ENCODE data around the gene TUBB.

DNA sequence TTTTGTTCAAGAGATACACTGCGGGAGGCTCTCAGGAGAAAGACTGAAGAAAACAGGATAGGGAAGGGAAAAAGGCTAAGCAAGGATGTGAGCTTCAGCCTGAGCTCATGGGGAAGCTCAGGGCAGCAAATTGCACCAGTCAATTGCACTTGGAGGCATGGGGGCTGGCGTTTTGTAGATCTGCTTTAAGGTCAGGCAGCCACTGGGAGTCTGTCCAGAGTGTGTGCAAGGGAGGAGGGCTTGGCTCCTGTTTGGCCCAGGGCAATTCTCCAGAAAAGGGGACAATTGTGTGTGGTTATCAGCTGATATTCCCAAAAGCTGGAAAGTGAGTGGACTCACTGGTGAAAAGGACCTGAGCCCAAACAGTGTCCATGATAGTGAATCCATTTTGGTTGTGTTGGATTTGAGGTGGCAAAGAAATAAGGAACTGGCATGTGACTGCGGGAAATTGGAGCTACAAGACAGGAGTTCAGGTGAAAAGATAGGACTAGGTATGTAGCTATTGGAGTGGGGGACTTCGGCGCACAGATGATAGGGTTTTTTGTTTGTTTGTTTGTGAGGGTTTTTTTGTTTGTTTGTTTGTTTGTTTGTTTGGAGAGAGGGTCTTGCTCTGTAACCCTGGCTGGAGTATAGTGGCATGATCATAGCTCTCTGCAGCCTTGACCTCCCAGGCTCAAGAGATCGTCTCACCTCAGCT is 46.5 kb downstream of the TUBB start:
- TF ChIP-seq, protein P1, sequence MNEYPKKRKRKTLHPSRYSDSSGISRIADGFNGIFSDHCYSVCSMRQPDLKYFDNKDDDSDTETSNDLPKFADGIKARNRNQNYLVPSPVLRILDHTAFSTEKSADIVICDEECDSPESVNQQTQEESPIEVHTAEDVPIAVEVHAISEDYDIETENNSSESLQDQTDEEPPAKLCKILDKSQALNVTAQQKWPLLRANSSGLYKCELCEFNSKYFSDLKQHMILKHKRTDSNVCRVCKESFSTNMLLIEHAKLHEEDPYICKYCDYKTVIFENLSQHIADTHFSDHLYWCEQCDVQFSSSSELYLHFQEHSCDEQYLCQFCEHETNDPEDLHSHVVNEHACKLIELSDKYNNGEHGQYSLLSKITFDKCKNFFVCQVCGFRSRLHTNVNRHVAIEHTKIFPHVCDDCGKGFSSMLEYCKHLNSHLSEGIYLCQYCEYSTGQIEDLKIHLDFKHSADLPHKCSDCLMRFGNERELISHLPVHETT (tag by site-specific recombination; IDR thresholded peaks at IDR 0.05): no peak
- TF ChIP-seq ZNF121 (tag by site-specific recombination; IDR thresholded peaks at IDR 0.05) (no peak), ZNF785 (tag by site-specific recombination; IDR thresholded peaks at IDR 0.05) (no peak), ZNF596 (tag by site-specific recombination; IDR thresholded peaks at IDR 0.05) (no peak), ZNF292 (tag by site-specific recombination; IDR thresholded peaks at IDR 0.05; ENCODE audit: borderline replicate concordance, low read depth) (no peak), ZFP69B (tag by site-specific recombination; IDR thresholded peaks at IDR 0.05) (no peak), YY1 (tag by site-specific recombination; IDR thresholded peaks at IDR 0.05) (no peak), SP7 (tag by site-specific recombination; IDR thresholded peaks at IDR 0.05) (no peak)
- TF ChIP-seq, protein P2, sequence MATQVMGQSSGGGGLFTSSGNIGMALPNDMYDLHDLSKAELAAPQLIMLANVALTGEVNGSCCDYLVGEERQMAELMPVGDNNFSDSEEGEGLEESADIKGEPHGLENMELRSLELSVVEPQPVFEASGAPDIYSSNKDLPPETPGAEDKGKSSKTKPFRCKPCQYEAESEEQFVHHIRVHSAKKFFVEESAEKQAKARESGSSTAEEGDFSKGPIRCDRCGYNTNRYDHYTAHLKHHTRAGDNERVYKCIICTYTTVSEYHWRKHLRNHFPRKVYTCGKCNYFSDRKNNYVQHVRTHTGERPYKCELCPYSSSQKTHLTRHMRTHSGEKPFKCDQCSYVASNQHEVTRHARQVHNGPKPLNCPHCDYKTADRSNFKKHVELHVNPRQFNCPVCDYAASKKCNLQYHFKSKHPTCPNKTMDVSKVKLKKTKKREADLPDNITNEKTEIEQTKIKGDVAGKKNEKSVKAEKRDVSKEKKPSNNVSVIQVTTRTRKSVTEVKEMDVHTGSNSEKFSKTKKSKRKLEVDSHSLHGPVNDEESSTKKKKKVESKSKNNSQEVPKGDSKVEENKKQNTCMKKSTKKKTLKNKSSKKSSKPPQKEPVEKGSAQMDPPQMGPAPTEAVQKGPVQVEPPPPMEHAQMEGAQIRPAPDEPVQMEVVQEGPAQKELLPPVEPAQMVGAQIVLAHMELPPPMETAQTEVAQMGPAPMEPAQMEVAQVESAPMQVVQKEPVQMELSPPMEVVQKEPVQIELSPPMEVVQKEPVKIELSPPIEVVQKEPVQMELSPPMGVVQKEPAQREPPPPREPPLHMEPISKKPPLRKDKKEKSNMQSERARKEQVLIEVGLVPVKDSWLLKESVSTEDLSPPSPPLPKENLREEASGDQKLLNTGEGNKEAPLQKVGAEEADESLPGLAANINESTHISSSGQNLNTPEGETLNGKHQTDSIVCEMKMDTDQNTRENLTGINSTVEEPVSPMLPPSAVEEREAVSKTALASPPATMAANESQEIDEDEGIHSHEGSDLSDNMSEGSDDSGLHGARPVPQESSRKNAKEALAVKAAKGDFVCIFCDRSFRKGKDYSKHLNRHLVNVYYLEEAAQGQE (tag by site-specific recombination; IDR thresholded peaks at IDR 0.05): no peak
- TF ChIP-seq, protein P3, sequence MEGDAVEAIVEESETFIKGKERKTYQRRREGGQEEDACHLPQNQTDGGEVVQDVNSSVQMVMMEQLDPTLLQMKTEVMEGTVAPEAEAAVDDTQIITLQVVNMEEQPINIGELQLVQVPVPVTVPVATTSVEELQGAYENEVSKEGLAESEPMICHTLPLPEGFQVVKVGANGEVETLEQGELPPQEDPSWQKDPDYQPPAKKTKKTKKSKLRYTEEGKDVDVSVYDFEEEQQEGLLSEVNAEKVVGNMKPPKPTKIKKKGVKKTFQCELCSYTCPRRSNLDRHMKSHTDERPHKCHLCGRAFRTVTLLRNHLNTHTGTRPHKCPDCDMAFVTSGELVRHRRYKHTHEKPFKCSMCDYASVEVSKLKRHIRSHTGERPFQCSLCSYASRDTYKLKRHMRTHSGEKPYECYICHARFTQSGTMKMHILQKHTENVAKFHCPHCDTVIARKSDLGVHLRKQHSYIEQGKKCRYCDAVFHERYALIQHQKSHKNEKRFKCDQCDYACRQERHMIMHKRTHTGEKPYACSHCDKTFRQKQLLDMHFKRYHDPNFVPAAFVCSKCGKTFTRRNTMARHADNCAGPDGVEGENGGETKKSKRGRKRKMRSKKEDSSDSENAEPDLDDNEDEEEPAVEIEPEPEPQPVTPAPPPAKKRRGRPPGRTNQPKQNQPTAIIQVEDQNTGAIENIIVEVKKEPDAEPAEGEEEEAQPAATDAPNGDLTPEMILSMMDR (tag by site-specific recombination; IDR thresholded peaks at IDR 0.05): no peak
- TF ChIP-seq, protein P4, sequence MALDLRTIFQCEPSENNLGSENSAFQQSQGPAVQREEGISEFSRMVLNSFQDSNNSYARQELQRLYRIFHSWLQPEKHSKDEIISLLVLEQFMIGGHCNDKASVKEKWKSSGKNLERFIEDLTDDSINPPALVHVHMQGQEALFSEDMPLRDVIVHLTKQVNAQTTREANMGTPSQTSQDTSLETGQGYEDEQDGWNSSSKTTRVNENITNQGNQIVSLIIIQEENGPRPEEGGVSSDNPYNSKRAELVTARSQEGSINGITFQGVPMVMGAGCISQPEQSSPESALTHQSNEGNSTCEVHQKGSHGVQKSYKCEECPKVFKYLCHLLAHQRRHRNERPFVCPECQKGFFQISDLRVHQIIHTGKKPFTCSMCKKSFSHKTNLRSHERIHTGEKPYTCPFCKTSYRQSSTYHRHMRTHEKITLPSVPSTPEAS (tag by site-specific recombination; IDR thresholded peaks at IDR 0.05): no peak
- TF ChIP-seq, protein P5, sequence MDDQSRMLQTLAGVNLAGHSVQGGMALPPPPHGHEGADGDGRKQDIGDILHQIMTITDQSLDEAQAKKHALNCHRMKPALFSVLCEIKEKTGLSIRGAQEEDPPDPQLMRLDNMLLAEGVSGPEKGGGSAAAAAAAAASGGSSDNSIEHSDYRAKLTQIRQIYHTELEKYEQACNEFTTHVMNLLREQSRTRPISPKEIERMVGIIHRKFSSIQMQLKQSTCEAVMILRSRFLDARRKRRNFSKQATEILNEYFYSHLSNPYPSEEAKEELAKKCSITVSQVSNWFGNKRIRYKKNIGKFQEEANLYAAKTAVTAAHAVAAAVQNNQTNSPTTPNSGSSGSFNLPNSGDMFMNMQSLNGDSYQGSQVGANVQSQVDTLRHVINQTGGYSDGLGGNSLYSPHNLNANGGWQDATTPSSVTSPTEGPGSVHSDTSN (CRISPR knock-in tag; IDR thresholded peaks at IDR 0.05): no peak
